ENCODE results near the gene EEPD1. TPM values are rescaled to one million over a fixed set of nuclear protein-coding genes. Genes with fewer than 3 reads are reported as not detected.
"Not testable (repeated sequence)": the region's sequence is repeated elsewhere in the genome, so short reads cannot be mapped to it uniquely, and the experiment has no call there.

The EEPD1 gene
- total RNA-seq, 1 donor: 5.2 TPM

DNA sequence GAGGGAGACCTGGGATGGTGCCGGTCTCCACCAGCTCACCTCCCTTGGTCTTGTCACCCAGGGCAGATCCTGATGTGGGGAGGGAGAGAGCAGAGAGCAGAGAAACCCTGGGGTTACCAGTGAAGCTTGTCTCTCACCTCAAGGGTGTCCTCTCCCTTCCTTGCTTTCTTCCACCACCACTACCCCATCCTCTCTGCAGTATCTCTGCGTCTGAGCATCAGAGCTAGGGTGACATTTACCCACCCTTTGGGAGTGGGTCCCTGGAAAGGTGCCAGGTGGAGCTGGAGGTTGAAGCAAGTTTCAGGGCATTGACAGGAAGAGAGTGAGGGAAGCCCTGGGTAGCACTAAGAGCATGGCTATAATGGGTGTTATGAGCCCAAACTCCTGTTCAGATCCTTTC lies 161.4 kb downstream of the EEPD1 start:
- TF ChIP-seq, protein P1, sequence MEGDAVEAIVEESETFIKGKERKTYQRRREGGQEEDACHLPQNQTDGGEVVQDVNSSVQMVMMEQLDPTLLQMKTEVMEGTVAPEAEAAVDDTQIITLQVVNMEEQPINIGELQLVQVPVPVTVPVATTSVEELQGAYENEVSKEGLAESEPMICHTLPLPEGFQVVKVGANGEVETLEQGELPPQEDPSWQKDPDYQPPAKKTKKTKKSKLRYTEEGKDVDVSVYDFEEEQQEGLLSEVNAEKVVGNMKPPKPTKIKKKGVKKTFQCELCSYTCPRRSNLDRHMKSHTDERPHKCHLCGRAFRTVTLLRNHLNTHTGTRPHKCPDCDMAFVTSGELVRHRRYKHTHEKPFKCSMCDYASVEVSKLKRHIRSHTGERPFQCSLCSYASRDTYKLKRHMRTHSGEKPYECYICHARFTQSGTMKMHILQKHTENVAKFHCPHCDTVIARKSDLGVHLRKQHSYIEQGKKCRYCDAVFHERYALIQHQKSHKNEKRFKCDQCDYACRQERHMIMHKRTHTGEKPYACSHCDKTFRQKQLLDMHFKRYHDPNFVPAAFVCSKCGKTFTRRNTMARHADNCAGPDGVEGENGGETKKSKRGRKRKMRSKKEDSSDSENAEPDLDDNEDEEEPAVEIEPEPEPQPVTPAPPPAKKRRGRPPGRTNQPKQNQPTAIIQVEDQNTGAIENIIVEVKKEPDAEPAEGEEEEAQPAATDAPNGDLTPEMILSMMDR (IDR thresholded peaks at IDR 0.05; ENCODE audit: insufficient read depth, low read depth, low read length): no peak
- H3K4me3 ChIP-seq (ENCODE audit: low read depth, low read length): no peak overlapping the region
- no peak for DNase-seq (ENCODE audit: low read depth)

DNA sequence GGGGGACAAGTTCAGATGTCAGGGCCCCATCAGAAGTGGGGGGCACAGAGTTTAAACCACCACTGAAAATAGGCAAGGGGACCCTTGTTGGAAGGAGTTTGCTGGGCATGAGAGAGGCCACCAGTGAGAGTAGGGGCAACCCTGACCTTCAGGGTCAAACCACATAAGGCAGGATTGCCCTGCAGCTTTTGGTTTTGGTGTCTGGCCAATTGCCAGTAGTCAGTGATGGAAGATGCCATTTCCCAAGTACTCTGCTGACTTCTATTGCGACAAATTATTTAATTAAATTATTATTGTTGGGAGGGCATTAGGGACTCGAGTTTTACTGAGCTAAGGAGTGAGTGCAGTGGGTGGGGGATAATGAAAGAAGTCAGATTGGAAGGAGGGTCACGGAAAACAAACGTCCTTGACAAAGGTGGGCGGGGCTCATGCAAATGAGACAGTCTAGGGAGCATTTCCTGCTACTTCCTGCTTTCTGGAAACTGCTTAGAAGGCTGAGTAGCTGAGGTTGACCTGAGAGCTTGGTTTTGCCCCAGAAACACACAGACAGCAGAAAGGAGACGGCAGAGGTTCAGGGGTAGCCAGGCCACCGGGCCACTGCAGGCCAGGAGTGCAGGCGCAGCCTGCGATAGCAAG lies 162.4 kb downstream of the EEPD1 start:
- no peak overlapping the region for H3K4me3 ChIP-seq (ENCODE audit: low read depth, low read length)
- DNase-seq (ENCODE audit: low read depth): no peak
- TF ChIP-seq, protein P1 (IDR thresholded peaks at IDR 0.05; ENCODE audit: insufficient read depth, low read depth, low read length): no peak

DNA sequence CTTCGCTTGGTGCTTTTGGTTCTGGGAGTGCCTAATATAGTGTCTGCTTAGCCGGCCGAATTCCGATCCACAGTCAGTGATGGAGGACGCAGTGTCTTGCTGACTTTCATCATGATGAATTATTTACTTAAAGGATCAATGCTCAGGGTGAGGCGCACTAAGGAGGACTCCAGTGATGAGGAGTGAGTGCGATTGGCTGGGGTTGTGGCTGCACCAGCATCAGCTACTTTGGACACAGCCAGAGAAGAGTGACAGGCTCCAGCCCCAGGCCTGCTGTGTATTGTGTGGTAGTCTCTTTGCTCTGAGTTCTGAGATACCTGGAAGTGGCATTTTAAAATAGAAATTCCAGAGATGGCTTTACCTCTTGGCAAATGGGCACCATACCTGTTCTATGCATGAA lies 163.3 kb downstream of the EEPD1 start:
- DNase-seq (ENCODE audit: low read depth): no peak
- H3K4me3 ChIP-seq (ENCODE audit: low read depth, low read length): no peak overlapping the region
- TF ChIP-seq, protein P1 (IDR thresholded peaks at IDR 0.05; ENCODE audit: insufficient read depth, low read depth, low read length): no peak

- H3K4me3 ChIP-seq (ENCODE audit: low read depth, low read length): no peak overlapping the region
- DNase-seq (ENCODE audit: low read depth): no peak
- TF ChIP-seq, protein P1 (IDR thresholded peaks at IDR 0.05; ENCODE audit: insufficient read depth, low read depth, low read length): no peak
Observed at GRCh38 chr7:36317276-36317675, 164.2 kb downstream of the EEPD1 start.

DNA sequence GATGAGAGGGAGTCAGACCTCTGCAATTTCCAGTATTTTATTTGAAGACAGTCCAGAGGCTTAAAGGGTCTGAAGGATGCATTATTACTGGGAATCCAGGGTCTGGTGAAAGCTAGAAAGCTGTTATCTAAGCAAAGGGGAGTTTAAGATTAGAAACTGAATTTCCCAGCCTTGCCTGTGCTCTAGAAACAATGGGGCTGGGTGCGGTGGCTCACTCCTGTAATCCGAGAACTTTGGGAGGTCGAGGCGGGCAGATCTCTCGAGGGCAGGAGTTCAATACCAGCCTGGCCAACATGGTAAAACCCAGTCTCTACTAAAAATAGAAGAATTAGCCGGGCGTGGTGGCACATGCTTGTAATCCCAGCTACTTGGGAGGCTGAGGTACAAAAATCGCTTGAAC lies 165.1 kb downstream of the EEPD1 start:
- H3K4me3 ChIP-seq (ENCODE audit: low read depth, low read length): no peak overlapping the region
- DNase-seq (ENCODE audit: low read depth): no peak
- TF ChIP-seq, protein P1 (IDR thresholded peaks at IDR 0.05; ENCODE audit: insufficient read depth, low read depth, low read length): no peak

GRCh38 chr7:36321284-36321683 lies 168.2 kb downstream of the EEPD1 start:
- H3K4me3 ChIP-seq (ENCODE audit: low read depth, low read length); DNase-seq (ENCODE audit: low read depth): not testable (repeated sequence)

GRCh38 chr7:36336390-36336789 lies 183.3 kb downstream of the EEPD1 start:
- DNase-seq (ENCODE audit: low read depth): no peak
- TF ChIP-seq, protein P1 (IDR thresholded peaks at IDR 0.05; ENCODE audit: insufficient read depth, low read depth, low read length): no peak
- no peak overlapping the region for H3K4me3 ChIP-seq (ENCODE audit: low read depth, low read length)

Data from fibroblast of villous mesenchyme (primary cell).